ENCODE results near the gene GPC6.

GRCh38 chr13:93416736-93417355 lies 190.2 kb downstream of the GPC6 start:
- TF ChIP-seq GATA3 (IDR thresholded peaks at IDR 0.05; ENCODE audit: low read depth, low read length) (no peak), GATA2 (IDR thresholded peaks at IDR 0.05; ENCODE audit: low read depth, low read length) (no peak)

Measured in SH-SY5Y (cell line).